Measurements from ENCODE around the gene NPAS4. TPM values are rescaled to one million over a fixed set of nuclear protein-coding genes. Genes with fewer than 3 reads are reported as not detected.
"Not testable (repeated sequence)": the region's sequence is repeated elsewhere in the genome, so short reads cannot be mapped to it uniquely, and the experiment has no call there.

The NPAS4 gene
- total RNA-seq, 2 experiments from 2014 or later = 0.12 TPM; not detected in 1

DNA sequence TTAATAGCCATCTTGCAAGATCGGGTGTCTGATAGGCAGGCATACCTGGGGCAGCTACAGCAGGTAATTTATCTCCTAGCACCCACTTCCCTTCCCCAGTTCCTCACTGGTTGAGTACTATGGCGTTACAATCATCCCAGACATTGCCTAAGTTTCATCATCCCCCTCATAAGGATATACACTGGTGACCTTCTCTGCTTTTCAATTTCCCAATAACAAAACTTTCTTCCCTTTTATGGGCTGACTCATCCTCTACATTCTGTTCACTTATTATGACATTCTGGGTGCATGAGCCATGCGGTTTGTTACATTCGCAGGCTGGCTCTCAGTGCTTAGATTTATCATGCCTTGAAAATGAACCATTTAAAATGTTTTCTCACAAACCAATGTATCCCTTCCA, 22.8 kb downstream of the NPAS4 start:
- CTCF ChIA-PET = no interaction called here
- Mint-ChIP-seq H3K27ac (no peak overlapping the region), H3K4me3 (no peak overlapping the region), H3K9me3 (ENCODE audit: low read depth) (peaks cover 4% of the 10 kb centered on the region), H3K27me3 (no peaks in the 10 kb centered on the region), H3K36me3 (no peaks in the 10 kb centered on the region), H3K4me1 (peaks cover 5% of the 10 kb centered on the region)
- ATAC-seq (no peak), DNase-seq (no peak)

- Mint-ChIP-seq H3K27ac (no peak overlapping the region), H3K27me3 (peaks cover 5% of the 10 kb centered on the region), H3K36me3 (no peaks in the 10 kb centered on the region), H3K4me1 (no peaks in the 10 kb centered on the region), H3K9me3 (ENCODE audit: low read depth) (peaks cover 4% of the 10 kb centered on the region), H3K4me3 (no peak overlapping the region)
- no peak for ATAC-seq
- no peak for DNase-seq
- CTCF ChIA-PET = interaction anchor here (1.0 to 1.2 kb wide), 2 partner anchors 8 to 38 kb away, joined by 3 to 5 read pairs; partner anchors contain the start of gene MRPL11
These were observed 26.2 kb downstream of the NPAS4 start for GRCh38 chr11:66447012-66447411.

DNA sequence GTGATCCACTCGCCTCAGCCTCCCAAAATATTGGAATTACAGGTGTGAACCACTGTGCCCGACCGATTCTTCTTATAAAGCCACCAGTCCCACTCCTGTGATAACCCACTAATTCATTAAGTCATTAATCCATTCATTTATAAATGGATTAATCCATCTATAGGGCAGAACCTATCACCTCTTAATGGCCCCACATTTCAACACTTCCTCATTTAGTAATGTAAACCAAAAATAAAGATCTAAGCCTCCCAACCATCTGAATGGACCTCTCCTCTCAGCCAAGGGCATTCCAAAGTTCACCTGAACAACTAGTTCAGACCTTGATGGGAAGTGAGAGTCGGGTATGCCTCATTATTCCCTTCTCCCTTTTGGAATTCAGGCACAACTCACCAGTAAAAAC, 27.7 kb downstream of the NPAS4 start:
- CTCF ChIA-PET = no interaction called here
- DNase-seq (no peak), ATAC-seq (no peak)
- Mint-ChIP-seq H3K4me1 (no peaks in the 10 kb centered on the region), H3K9me3 (ENCODE audit: low read depth) (peaks cover 4% of the 10 kb centered on the region), H3K36me3 (no peaks in the 10 kb centered on the region), H3K27me3 (peaks cover 6% of the 10 kb centered on the region), H3K4me3 (no peak overlapping the region), H3K27ac (no peak overlapping the region)

GRCh38 chr11:66450560-66450959, 29.7 kb downstream of the NPAS4 start:
- H3K4me3 Mint-ChIP-seq = no peak overlapping the region
- no peaks in the 10 kb centered on the region for H3K9me3 Mint-ChIP-seq (ENCODE audit: low read depth)
- H3K27me3 Mint-ChIP-seq = peaks cover 6% of the 10 kb centered on the region
- CTCF ChIA-PET = no interaction called here
- H3K27ac Mint-ChIP-seq = no peak overlapping the region
- H3K4me1 Mint-ChIP-seq = peaks cover 13% of the 10 kb centered on the region
- no peak for DNase-seq
- H3K36me3 Mint-ChIP-seq = no peaks in the 10 kb centered on the region
- ATAC-seq = no peak

- Mint-ChIP-seq H3K27ac (no peak overlapping the region), H3K4me1 (peaks cover 13% of the 10 kb centered on the region), H3K4me3 (no peak overlapping the region), H3K36me3 (no peaks in the 10 kb centered on the region), H3K27me3 (peaks cover 6% of the 10 kb centered on the region), H3K9me3 (ENCODE audit: low read depth) (no peaks in the 10 kb centered on the region)
- CTCF ChIA-PET = interaction anchor here (1.8 kb wide), 1 partner anchor 63 kb away, joined by 4 read pairs; no protein-coding TSS in a partner anchor
- ATAC-seq = no peak
- DNase-seq = no peak
These were observed 30.8 kb downstream of the NPAS4 start for GRCh38 chr11:66451663-66452062.

GRCh38 chr11:66454247-66454646, 33.4 kb downstream of the NPAS4 start:
- no peak overlapping the region for H3K4me3 Mint-ChIP-seq
- H3K27ac Mint-ChIP-seq = no peak overlapping the region
- ATAC-seq (no peak), DNase-seq (no peak)
- no peaks in the 10 kb centered on the region for H3K9me3 Mint-ChIP-seq (ENCODE audit: low read depth)
- H3K4me1 Mint-ChIP-seq = peaks cover 21% of the 10 kb centered on the region
- H3K27me3 Mint-ChIP-seq = peaks cover 6% of the 10 kb centered on the region
- CTCF ChIA-PET = interaction anchor here (0.9 to 1.6 kb wide), 3 partner anchors 68 to 719 kb away, joined by 3 to 5 read pairs (median 3); partner anchors contain the start of gene RBM4B
- H3K36me3 Mint-ChIP-seq = no peaks in the 10 kb centered on the region

- no peak for ATAC-seq
- Mint-ChIP-seq H3K9me3 (ENCODE audit: low read depth) (no peaks in the 10 kb centered on the region), H3K4me3 (no peak overlapping the region), H3K36me3 (no peaks in the 10 kb centered on the region), H3K4me1 (peaks cover 26% of the 10 kb centered on the region), H3K27ac (no peak overlapping the region), H3K27me3 (peaks cover 6% of the 10 kb centered on the region)
- CTCF ChIA-PET = interaction anchor here (0.9 to 1.6 kb wide), 5 partner anchors 16 to 720 kb away, joined by 3 to 7 read pairs (median 5); partner anchors contain the start of genes DPP3, MRPL11 and RBM4B
- DNase-seq = no peak
These were observed 34.0 kb downstream of the NPAS4 start for GRCh38 chr11:66454828-66455227.

GRCh38 chr11:66457826-66458225, 37.0 kb downstream of the NPAS4 start:
- Mint-ChIP-seq H3K9me3 (ENCODE audit: low read depth) (no peaks in the 10 kb centered on the region), H3K36me3 (peaks cover 1% of the 10 kb centered on the region), H3K4me3 (no peak overlapping the region), H3K27me3 (no peaks in the 10 kb centered on the region), H3K27ac (no peak overlapping the region), H3K4me1 (peaks cover 32% of the 10 kb centered on the region)
- CTCF ChIA-PET = interaction anchor here (0.7 kb wide), 1 partner anchor 19 kb away, joined by 3 read pairs; the partner anchor contains the start of gene MRPL11
- ATAC-seq (no peak), DNase-seq (no peak)

DNA sequence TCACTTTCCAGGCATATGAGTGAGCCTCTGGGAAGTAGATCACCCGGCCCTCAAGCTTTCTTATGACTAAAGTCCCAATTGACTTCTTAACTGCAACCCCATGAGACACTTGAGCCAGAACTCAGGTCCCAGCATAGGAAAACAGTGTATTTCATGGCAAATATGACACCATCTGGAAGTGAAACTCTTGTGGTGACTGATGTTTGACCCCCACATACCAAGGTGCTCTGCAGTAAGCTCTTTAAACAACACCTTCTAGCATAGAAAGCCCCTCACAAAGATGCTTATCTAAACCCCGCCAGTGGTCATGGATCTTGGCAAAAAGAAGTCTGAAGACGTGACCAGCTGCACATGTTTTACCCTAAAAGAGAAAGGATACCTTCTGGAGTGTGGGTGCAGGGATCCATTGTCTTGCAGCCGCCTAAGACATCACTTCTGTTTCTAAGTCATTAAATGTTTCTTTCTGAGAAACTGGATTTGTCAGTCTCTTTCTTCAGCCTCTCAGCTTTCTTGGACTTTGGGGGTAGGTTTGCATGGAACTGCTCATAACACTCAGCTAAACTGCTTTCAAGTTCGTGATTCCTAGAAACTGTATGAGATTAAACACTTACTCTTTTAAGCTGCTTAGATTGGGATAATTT, 38.4 kb downstream of the NPAS4 start:
- Mint-ChIP-seq H3K27me3 (no peaks in the 10 kb centered on the region), H3K36me3 (peaks cover 1% of the 10 kb centered on the region), H3K4me1 (peaks cover 32% of the 10 kb centered on the region), H3K9me3 (ENCODE audit: low read depth) (no peaks in the 10 kb centered on the region), H3K4me3 (no peak overlapping the region), H3K27ac (no peak overlapping the region)
- DNase-seq (no peak), ATAC-seq (peak; percentile 20)
- CTCF ChIA-PET = no interaction called here

DNA sequence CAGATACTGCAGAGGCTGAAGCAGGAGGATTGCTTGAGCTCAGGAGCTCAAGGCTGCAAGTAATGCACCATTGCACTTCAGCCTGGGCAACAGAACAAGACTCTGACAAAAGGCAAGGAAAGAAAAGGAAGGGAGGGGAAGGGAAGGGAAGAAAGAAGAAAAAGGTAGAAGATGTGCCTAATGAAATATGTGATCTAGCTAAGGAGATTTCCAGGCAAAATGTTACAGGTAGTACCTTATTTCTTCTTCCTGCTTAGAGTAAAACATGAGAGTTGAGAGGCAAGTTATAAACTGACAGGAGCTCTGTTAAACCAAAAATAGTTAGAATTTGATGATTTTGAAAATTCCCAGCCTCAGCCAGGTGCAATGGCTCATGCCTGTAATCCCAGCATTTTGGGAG, 41.2 kb downstream of the NPAS4 start:
- ATAC-seq = no peak
- peaks cover 30% of the 10 kb centered on the region for H3K4me1 Mint-ChIP-seq
- DNase-seq = no peak
- no peak overlapping the region for H3K27ac Mint-ChIP-seq
- peaks cover 1% of the 10 kb centered on the region for H3K36me3 Mint-ChIP-seq
- CTCF ChIA-PET = interaction anchor here (1.1 to 2.0 kb wide), 3 partner anchors 17 to 372 kb away, joined by 3 to 7 read pairs (median 6); partner anchors contain the start of genes DPP3 and MRPL11
- no peak overlapping the region for H3K4me3 Mint-ChIP-seq
- H3K9me3 Mint-ChIP-seq (ENCODE audit: low read depth) = no peaks in the 10 kb centered on the region
- no peaks in the 10 kb centered on the region for H3K27me3 Mint-ChIP-seq

DNA sequence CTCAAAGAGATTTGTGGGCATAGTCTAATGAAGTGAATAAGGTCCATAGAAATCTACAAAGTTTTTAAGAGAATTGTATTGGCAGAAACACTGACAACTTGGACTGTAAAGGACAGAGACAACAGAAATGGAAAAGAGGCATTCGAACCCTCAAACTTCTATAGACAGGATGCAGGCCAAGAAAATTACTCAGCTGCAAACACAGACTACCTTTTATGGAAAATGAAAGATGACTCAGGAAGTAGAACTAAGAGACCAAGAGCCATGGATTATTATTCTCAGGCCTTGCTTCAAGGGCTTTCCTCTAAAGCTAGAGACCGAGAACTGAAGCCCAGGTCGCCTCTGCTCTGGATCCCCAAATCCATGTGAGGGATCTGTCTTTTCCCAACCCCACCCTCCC, 42.1 kb downstream of the NPAS4 start:
- H3K9me3 Mint-ChIP-seq (ENCODE audit: low read depth) = no peaks in the 10 kb centered on the region
- peaks cover 36% of the 10 kb centered on the region for H3K4me1 Mint-ChIP-seq
- H3K27me3 Mint-ChIP-seq = no peaks in the 10 kb centered on the region
- H3K27ac Mint-ChIP-seq = peak overlapping the region; percentile 67
- H3K36me3 Mint-ChIP-seq = peaks cover 1% of the 10 kb centered on the region
- no peak for DNase-seq
- CTCF ChIA-PET = interaction anchor here (1.1 kb wide), 1 partner anchor 54 kb away, joined by 4 read pairs; no protein-coding TSS in a partner anchor
- H3K4me3 Mint-ChIP-seq = no peak overlapping the region
- no peak for ATAC-seq

DNA sequence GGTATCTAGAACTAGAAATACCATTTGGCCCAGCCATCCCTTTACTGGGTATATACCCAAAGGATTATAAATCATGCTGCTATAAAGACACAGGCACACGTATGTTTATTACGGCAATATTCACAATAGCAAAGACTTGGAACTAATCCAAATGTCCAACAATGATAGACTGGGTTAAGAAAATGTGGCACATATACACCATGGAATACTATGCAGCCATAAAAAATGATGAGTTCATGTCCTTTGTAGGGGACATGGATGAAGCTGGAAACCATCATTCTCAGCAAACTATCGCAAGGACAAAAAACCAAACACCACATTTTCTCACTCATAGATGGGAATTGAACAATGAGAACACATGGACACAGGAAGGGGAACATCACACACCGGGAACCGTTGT, 43.3 kb downstream of the NPAS4 start:
- H3K4me1 Mint-ChIP-seq = peaks cover 34% of the 10 kb centered on the region
- CTCF ChIA-PET = interaction anchor here (0.7 kb wide), 1 partner anchor 342 kb away, joined by 3 read pairs; no protein-coding TSS in a partner anchor
- not testable (repeated sequence) for H3K27me3 Mint-ChIP-seq; H3K9me3 Mint-ChIP-seq (ENCODE audit: low read depth); DNase-seq; H3K4me3 Mint-ChIP-seq; ATAC-seq; H3K36me3 Mint-ChIP-seq; H3K27ac Mint-ChIP-seq

- H3K9me3 Mint-ChIP-seq (ENCODE audit: low read depth) = no peaks in the 10 kb centered on the region
- CTCF ChIA-PET = interaction anchor here (1.3 to 1.5 kb wide), 2 partner anchors 26 to 56 kb away, joined by 3 to 6 read pairs; partner anchors contain the start of gene MRPL11
- no peak overlapping the region for H3K4me3 Mint-ChIP-seq
- peaks cover 27% of the 10 kb centered on the region for H3K4me1 Mint-ChIP-seq
- ATAC-seq = no peak
- no peaks in the 10 kb centered on the region for H3K27me3 Mint-ChIP-seq
- H3K36me3 Mint-ChIP-seq = peaks cover 1% of the 10 kb centered on the region
- no peak for DNase-seq
- H3K27ac Mint-ChIP-seq = no peak overlapping the region
These were observed 44.1 kb downstream of the NPAS4 start for GRCh38 chr11:66464916-66465315.

All from activated CD8-positive, alpha-beta memory T cell treated with anti-CD3 and anti-CD28 coated beads, Interleukin-2, amount 10 ng/mL, durations not matched to agents 7 days and 5 days (primary cell).